Measurements from ENCODE around the gene PRR23C.

The PRR23C gene

DNA sequence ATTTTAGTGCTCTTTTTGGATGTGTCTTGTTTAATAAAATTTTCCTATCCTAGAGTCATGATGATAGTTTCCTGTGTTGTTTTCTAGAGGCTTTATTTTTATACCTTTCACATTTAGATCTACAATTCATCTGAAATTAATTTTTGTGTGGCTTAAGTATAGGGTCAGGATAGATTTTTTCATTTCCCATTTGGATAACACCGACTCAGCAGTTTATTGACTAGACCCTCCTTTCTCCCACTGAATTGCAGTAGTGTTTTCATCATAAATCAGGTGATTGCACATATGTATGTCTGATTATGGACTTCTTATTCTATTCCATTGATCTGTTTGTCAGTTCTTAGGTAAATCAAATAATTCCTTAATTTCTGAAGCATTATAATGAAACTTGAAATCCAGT is 49.0 kb downstream of the PRR23C start:
- no peak for DNase-seq (ENCODE audit: low read depth)

All from activated T-cell treated with anti-CD3 and anti-CD28 coated beads for 24 hours (primary cell).